SU-DHL-6 (cell line): ENCODE measurements around the gene COG6.

ENCODE experiments used
- H2AFZ ChIP-seq: fragments of 200-600 bp; sonication (generic); 2 replicates; pipeline ENCODE4 v1.6.1; 2014; ENCODE audit warnings: low read depth, mild to moderate bottlenecking, moderate library complexity, mixed read lengths, antibody characterized with exemption, low read length; ENCODE audit not compliant: severe bottlenecking
- H3F3A ChIP-seq: fragments of 200-600 bp; shearing (Covaris generic); 2 replicates; pipeline ENCODE4 v1.6.0; 2016; ENCODE audit warnings: antibody characterized with exemption, mild to moderate bottlenecking; ENCODE audit not compliant: insufficient read depth
- H3K27ac ChIP-seq: fragments of 200-600 bp; sonication (generic); 2 replicates; pipeline ENCODE4 v1.5.1; 2016; ENCODE audit warnings: low read depth, mild to moderate bottlenecking, low read length, moderate library complexity, mixed read lengths
- H3K27me3 ChIP-seq: fragments of 200-600 bp; sonication (generic), shearing (Covaris generic); 2 replicates; pipeline ENCODE4 v1.6.0; 2014; ENCODE audit warnings: mild to moderate bottlenecking, low read length
- H3K36me3 ChIP-seq: fragments of 200-600 bp; sonication (generic); 2 replicates; pipeline ENCODE4 v1.6.1; 2014; ENCODE audit warnings: mild to moderate bottlenecking, low read length, mixed read lengths
- H3K4me2 ChIP-seq: fragments of 300-600, 200-600 bp; shearing (Covaris generic), sonication (generic); 2 replicates; pipeline ENCODE4 v1.6.0; 2014; ENCODE audit warnings: low read length, low read depth, mild to moderate bottlenecking; ENCODE audit not compliant: poor library complexity, severe bottlenecking
- H3K4me3 ChIP-seq: fragments of 200-600 bp; sonication (generic); 2 replicates; pipeline ENCODE4 v1.5.1; 2014; ENCODE audit warnings: antibody characterized with exemption, low read length, mild to moderate bottlenecking, mixed read lengths; ENCODE audit not compliant: insufficient read depth, poor library complexity, severe bottlenecking
- H3K79me2 ChIP-seq: fragments of 200-600 bp; sonication (generic); 2 replicates; pipeline ENCODE4 v1.6.1; 2014; ENCODE audit warnings: mild to moderate bottlenecking, low read length, moderate library complexity; ENCODE audit not compliant: insufficient read depth
- H3K9ac ChIP-seq: fragments of 200-600 bp; sonication (generic); 2 replicates; pipeline ENCODE4 v1.7.0; 2014; ENCODE audit warnings: mild to moderate bottlenecking, low read length
- H3K9me2 ChIP-seq: fragments of 200-600 bp; sonication (generic); replicated peaks from 2 replicates; pipeline ENCODE4 v1.6.1; 2014; ENCODE audit warnings: low read length; ENCODE audit not compliant: insufficient read depth
- H3K9me3 ChIP-seq: fragments of 200-600 bp; sonication (generic); 2 replicates; pipeline ENCODE4 v1.6.1; 2014; ENCODE audit warnings: low read length, mixed read lengths; ENCODE audit not compliant: insufficient read depth
- H4K20me1 ChIP-seq: fragments of 200-600 bp; sonication (generic); 2 replicates; pipeline ENCODE4 v1.6.1; 2014; ENCODE audit warnings: low read depth, mild to moderate bottlenecking, antibody characterized with exemption, low read length, moderate library complexity, mixed read lengths
- CTCF ChIP-seq: fragments of 200-600 bp; sonication (generic); IDR thresholded peaks from one replicate; pipeline ENCODE4 v1.5.1; 2017; ENCODE audit warnings: antibody characterized with exemption, mild to moderate bottlenecking, low read length, moderate library complexity; ENCODE audit not compliant: insufficient read depth, poor library complexity, severe bottlenecking
- EZH2phosphoT487 ChIP-seq: fragments of 200-600 bp; sonication (generic), shearing (Covaris generic); conservative IDR thresholded peaks from 2 replicates; pipeline ENCODE4 v1.6.1; 2018; ENCODE audit warnings: mild to moderate bottlenecking, antibody characterized with exemption, low read length, moderate library complexity, mixed read lengths

COG6 gene

GRCh38 chr13:39788102-39788501 is 132.6 kb downstream of the COG6 start:
- Histone ChIP-seq H3K27ac (no peak overlapping the region), H3K9me2 (no peaks in the 10 kb centered on the region), H4K20me1 (no peaks in the 10 kb centered on the region), H3K9me3 (no peaks in the 10 kb centered on the region), H3F3A (no peaks in the 10 kb centered on the region), H3K36me3 (no peaks in the 10 kb centered on the region), H3K4me3 (no peak overlapping the region), H3K9ac (no peak overlapping the region), H3K4me2 (no peak overlapping the region), H3K27me3 (no peaks in the 10 kb centered on the region), H3K79me2 (no peaks in the 10 kb centered on the region), H2AFZ (no peak overlapping the region)
- TF ChIP-seq EZH2phosphoT487 (no peak), CTCF (no peak)

- Histone ChIP-seq H3K9me3 (no peaks in the 10 kb centered on the region), H3K36me3 (no peaks in the 10 kb centered on the region), H3K4me2 (no peak overlapping the region), H2AFZ (no peak overlapping the region), H3K27ac (no peak overlapping the region), H3K9me2 (no peaks in the 10 kb centered on the region), H4K20me1 (no peaks in the 10 kb centered on the region), H3K4me3 (no peak overlapping the region), H3K79me2 (no peaks in the 10 kb centered on the region), H3K9ac (no peak overlapping the region), H3K27me3 (no peaks in the 10 kb centered on the region), H3F3A (no peaks in the 10 kb centered on the region)
- TF ChIP-seq CTCF (no peak), EZH2phosphoT487 (no peak)
Observed at GRCh38 chr13:39789451-39789850, 134.0 kb downstream of the COG6 start.
